Measurements from ENCODE around the gene OSBPL1A.

The OSBPL1A gene

DNA sequence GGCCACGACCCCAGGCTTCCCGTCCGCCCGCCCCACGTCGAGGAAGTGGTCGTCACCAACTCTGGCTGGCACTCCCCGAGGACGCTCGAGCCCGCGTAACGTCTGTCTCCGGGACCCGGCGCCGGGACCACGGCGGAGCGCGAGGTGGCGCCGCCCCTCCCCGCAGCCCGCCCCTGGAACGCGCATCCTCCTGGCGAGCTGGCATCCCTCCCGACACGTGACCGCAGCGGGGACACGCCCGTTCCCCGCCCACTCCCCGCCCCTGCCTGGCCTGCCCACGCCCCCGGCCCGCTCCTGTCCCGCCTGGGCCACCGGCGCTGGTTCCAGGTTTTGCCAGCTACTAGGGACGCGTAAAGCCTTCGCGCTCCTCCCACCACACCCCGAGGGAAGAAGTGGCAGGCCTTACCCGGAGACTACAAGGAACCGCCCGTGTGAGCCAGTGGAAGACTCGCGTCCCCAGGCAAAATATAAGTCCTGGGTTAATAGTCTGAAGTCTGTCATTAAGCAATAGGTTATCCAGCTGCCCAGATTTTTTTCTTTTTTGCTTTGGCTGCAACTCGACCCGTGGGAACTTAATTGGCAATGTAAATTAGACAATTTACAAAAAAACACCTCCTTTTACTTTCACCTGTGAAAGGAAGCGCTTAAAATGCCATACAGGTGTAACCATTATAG lies at the start of gene OSBPL1A:
Gene OSBPL1A, minus strand, starts transcription at position 131 of the 675 bp plus-strand sequence. CDS start 20,291 bp downstream, outside the sequence.
- DNase-seq: peak; percentile 85 to 94

DNA sequence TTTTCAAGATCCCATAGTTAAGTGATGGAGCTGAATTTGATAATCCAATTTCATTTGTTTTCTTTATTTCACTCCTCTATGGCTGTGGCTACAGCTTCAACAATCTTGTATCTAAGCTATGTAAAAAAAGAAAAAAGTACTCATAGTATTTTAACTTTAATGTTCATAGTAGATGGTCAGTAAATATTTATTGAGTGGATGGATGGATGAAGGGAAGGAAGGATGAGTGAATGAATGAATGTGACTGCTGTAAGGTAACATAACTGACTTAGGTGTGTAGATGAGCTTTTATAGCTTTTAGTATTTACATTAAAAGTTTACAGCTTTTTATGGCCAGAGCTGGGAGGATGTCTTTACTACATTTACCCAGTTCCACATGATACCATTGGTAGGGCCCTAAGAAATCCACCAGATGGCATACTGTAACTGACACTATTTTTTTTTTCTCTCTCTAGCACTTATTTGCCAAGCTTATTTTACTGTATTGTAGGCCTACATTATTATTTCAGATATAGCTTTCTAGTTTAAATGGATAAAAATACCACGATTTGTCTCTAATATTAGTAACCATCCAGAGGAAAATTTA lies 49.4 kb upstream of the OSBPL1A start:
- no peak for DNase-seq

DNA sequence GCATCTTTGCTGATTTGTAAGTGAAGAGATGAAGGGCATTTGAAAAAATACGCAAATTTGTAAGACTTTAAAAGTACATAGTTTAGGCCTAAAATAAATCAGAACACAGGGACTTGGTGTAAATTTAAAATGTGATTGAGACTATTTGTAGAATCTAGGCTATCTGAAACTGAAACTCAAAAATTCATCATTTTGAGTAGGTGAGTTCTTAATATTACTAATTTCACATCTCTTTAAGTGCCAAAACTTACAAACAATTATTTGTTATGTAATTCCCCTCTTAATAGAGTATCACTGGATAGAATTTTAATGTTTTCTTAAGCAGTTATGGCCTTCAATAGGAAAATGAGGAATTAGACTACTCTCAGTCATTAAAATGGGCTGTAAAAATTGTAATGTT lies 48.8 kb upstream of the OSBPL1A start:
- no peak for DNase-seq

DNA sequence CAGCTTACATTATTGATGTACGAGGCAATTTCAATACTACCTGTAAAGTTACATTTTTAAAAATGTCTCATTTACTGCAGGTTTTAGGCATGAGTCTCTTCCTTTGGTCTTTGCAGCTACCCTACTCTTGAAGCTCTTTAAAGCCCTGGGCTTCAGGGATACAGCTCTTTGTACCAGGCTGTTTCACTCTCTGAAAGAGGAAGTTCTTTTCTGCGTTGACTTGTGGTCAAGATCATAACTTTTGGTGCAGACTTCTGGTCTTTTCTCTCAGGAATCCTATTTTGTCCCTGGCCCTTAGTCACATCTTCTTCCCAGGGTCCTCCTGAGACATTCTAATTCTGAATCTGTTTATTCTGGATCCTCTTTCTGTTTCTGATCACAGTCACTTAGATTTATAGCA lies 46.2 kb upstream of the OSBPL1A start:
- DNase-seq: no peak

DNA sequence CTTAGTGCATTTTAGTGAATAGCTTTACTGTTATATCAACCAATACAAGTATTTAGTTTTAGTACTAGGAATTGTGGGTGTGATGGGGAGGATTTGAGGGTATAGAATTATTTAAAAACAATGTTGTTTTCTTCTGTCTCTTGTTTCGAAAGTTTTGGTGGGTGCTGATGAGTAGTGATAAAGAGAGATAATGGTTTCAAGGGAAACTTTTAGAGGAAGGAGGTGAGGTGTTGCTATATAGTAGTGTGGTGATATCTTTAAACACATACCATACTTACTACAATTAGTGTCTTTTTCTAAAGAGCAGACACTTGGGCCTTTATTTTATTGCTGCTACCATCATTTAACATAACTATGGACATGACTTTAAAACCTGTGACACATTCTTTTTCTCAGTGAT lies 39.3 kb upstream of the OSBPL1A start:
- no peak for DNase-seq

DNA sequence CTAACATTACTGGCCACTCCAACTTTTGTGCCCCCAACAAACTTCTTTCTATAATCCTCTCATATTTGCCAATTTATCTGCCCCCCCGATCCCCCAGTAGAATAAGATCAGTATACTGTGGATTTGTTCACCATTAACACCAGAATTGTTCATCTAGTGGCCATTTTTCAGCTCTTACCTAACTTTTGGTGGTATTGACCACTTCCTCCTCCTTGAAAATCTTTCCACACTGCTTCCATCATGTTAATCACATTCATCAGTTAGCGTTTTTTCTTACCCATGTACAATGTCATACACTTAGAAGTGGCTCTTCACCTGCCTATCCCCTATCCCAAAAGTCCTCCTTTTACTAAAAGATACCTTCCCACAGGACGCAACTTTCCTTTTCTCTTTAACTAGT lies 35.0 kb upstream of the OSBPL1A start:
- DNase-seq: no peak

DNA sequence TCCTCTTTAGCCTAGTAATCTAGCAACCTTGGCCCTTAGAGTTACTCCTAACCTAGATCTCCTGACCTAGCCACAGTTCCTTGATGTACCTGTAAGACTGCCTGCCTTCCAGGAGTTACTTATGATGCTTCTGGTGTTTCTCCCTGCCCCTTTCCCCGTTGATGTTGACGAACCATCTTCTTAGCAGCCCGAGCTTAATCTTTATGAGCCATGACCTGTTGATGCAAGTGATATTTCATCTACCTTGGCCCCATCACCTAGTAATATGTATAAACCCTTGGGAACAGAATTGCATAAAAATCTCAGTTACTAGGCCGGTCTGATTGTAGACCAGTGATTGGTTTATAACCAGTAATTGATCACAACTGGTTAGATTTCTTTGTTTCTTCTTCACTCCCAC lies 31.6 kb upstream of the OSBPL1A start:
- DNase-seq: no peak

DNA sequence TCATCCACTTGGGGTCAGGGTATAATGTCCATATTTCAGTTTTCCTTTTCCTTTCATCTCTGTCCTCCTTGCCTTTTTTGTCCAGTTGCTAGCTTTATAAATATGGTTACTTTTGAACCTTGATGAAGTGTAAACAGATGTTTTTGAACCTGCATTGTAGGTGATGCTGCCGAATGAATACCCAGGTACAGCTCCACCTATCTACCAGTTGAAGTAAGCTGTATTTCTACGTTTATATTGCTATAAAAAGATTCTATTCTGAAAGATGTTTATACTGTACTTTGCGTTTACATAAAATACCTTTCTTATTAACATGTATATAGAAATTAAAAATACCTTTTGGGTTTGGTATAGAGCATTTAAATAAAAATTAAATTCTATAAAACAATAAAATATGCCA lies 31.1 kb upstream of the OSBPL1A start:
- DNase-seq: no peak

DNA sequence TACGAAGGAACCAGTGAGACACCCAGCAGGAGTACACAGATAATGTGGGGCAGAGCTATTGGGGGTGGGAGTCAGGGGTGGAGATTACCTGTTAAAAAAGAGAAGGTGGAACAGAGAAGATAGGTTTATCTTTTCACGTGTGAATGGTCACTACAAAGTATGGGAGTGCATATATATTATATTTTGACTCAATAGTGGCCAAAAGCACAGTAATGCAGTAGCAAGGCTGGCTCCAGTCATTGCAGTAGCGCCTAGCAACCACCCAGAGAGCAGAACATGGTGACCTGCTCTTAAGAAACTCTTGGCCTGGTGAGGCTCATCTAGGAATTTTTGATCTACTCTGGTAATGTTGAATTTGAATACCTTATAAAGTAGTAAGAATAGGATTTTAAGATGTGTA lies 29.9 kb upstream of the OSBPL1A start:
- DNase-seq: peak in 1 of 2 experiments; percentile 14

DNA sequence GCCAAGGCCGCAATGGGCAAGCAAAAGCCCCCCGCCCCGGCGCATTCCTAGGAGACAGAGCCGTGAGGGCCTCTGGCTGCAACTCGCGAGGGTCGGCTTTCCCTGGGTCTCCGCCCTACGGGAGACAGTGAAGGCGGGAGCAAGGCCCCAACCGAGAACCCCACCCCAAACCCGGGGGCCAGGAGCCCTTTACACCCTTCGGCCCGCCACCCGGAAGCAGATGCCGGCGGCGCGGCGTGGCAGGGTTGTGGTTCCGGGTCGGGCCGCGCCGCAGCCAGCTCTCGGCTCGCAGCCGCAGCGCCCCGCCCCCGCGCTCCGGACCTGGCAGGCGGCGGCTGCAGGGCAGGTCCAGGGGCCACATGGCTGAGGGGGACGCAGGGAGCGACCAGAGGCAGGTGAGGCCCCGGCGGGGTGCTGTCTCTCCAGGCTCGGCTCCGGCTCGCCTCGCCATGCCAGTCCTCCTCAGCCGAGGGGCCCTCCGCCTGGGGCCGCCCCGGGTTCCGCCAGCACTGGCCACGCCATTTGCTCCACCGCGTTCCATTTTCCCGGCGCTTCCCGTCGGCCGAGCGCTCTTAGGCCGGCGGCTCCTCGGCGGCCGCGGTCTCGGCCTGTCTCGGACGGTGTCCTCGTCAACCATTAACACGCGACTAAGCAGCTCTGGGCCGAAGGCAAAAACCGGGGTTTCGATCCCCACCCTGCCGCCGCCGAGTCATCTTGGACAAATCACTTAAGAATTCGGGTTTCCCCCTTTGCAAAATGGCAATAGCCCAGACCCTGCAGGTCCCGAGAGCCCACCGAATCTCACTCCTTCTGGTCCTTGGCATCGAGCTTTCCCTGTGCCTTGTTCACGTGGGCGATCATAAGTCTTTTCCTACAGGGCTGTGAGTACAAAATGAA lies 29.0 kb upstream of the OSBPL1A start, which contains the start of gene IMPACT:
Gene IMPACT, plus strand, starts transcription at position 273 of the 897 bp plus-strand sequence. Its CDS starts 87 bp downstream, at position 360.
- peak; percentile 8 to 79 for DNase-seq

DNA sequence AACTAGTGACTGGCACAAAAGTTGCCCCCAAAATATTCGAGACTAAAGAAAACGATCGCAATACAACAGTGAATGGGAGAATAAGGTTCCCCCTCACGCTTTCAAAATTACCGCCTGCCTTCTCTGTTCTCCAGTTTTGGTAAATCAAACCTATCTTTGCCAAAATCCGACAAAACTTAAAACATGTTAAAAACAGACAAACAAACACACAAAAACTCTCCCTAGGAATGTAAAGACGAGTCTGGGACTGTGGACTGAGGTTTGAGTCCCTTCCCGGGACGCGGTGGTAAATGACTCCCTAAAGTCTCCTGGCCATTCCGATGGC lies 28.4 kb upstream of the OSBPL1A start:
- DNase-seq: no peak

DNA sequence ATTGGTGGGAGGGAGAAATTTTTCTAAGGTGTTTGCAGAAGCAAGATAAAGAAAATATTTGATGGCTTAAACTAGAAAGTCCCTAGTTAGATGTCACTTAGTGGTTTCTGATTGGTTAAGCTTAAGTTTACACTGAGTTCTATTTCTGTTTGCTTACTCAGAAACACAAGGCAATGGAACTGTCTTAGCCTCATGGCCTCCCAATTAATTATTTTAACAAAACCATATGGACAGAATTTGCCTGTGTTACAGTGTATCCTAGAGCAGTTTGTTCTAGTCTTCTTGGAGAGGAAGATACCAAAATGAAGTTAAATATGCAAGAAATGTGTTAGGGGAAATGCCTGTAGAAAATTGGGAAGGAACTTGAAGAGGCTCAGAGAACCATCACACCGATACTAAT lies 24.2 kb upstream of the OSBPL1A start:
- DNase-seq: no peak

DNA sequence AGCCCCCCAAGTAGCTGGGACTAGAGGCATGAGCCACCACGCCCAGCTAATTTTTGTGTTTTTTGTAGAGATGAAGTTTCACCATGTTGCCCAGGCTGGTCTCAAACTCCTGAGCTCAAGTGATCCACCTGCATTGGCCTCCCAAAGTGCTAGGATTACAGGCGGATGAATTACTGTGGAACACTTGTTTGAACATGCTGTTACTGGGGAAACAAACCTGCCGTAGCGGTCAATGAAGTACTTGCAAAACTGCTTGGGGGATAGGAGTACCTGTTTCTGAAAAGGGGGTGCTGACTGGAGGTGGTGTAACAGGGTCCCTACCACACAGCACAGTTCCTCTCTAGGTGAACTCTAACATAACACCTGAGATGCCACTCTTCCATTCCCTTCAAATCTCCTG lies 22.9 kb upstream of the OSBPL1A start:
- DNase-seq: no peak

DNA sequence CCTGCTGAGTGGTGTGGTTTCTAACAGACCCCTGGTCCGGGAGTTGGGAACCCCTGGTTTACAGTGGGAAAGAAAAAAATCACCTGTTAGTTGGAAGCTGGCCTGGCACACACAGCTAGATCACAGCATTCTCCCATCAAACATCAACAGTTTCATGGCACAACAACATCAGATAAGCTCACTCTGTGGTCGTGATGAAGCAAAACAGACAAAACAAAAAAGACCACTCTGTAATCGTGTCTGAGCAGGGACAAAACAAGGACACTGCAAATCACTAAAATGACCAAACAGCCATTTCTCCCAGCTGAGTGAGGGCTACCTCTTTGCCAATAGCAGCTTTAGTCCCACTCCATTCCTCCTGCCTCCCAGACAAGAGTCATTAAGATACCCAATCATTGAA lies 19.9 kb upstream of the OSBPL1A start:
- no peak for DNase-seq

DNA sequence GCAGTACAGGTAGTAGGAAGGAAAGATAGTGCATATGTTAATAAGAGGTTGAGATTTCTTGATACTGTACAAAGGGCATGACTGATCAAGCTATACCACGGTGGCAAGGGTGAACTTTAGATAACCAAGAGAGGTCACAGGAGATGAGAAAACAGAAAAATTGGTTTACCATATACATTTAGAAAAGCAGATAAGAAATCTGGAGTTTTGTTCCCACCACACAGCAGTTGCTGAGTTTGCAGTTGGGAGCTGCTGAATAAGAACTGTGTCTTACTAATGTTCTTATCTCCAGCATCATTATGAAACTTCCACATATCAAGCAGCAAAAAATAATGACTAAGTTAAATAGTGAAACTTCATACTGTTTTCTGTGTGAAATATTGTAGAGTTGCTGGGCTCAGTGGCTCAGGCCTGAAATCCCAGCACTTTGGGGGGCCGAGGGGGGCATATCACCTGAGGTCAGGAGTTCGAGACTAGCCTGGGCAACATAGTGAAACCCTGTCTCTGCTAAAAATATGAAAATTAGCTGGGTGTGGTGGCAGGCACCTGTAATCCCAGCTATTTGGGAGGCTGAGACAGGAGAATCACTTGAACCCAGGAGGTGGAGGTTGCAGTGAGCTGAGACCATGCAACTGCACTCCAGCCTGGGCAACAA lies 16.9 kb upstream of the OSBPL1A start:
- no peak for DNase-seq

DNA sequence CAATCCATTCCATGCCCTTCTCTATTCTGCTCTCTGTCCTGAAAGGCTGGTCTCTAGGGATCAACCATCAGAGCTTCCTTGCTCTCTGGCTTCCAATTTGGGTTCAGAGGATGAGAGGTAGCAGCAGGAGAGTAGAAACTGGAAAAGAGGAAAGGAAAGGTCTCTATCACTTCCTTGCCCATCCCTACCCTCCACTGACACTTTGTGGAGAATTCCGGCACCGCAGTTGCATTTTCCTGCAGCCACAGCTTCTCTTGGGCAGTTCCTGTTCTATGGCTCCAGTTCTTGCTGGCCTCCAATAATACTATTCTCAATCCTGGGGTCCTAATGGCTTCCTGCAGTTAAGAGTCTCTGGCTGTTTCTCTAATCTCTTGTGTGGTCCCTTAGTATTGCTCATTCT lies 15.5 kb upstream of the OSBPL1A start:
- DNase-seq: no peak

DNA sequence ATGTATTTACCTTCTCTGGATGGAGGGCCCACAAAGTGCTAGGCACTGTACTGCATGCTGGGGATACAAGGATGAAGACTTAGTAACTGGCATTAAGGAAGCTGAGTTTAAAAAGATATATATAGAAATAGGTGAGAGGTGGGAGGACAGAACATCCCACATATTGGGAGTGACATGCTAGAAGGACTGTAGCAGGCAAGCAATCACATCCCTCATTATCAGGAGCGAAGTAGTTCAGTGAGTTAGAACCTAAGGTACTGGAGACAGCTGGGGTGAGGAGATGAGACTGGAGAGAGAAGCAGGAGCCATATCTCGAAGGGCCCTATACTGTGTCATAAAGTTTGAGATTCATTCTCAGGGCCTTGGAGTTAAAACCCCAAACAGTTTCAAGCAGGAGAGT lies 10.9 kb upstream of the OSBPL1A start:
- no peak for DNase-seq

DNA sequence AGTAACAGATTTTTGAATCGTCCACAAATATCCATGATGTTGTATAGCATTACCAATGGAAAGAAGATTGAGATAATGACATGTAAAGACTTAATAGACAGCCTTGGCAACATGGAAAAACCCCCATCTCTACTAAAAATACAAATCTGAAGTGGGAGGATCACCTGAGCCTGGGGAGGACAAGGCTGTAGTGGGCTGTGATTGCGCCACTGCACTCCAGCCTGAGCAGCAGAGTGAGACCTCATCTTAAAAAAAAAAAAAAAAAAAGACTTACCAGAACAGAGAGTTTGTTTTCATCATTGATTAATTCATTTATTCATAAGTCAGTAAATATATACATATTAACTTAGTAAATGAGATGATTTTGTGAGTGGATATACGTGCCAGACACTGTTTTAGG lies 7.0 kb upstream of the OSBPL1A start:
- DNase-seq: no peak

DNA sequence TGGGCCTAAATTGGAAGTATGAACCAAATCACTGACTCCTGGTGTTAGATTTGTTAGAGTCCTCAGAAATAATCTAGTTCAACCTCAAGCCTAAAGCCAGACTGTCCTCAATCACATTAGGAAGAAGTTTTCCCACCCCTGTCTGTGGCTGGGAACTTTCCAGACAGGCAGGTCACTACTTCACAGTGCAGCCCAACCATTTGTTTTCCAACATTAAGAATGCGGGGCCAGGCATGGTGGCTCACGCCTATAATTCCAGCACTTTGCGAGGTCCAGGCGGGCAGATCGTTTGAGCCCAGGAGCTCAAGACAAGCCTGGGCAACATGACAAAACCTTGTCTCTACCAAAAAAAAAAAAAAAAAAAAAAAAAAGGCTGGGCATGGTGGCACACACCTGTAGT lies 5.5 kb upstream of the OSBPL1A start:
- no peak for DNase-seq

DNA sequence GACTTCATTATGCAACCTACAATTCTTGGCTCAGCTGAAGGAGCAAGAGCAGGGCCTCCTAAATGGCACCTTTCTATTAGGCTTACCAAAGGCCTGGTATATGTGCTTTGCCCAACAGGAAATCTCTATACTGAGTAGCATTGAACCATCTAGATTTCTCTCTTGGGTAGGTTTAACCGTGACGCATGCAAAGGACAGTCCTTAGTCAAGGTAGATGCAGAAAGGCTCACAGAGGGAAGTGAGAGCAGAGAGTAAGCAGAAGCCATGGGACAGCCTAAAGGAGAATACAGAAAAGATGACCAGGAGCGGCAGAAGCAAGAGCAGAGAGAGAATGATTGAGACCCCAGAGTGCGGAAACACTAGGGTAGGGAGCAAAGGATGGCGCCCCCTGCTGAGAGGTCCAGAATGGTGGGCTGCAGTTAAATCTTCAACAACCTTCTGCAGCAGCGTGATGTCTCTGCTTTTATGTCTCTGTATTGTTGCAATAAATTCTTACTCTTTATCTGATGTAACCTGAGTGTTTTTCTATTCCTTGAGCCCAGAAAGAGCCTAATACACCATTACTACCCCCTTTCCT lies 4.7 kb upstream of the OSBPL1A start:
- no peak for DNase-seq

DNA sequence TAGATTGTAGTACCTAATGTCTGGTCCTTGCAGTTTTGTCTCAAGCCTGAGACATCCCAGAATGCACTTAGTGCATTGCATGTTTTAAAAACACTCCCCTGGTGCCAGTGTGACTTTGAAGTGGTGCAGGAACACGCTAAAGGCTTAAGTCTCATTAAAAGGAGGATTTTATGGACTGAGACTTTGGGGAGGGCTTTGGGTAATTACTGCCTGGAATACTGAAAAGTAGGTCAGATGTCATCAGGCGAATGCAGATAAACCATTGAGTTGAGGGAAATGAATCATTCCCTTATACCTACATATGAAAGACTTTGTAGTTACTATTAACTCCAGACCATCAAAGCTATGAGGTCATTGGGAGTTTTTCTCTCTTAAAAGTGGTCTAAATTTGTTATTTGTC lies 3.0 kb upstream of the OSBPL1A start:
- no peak for DNase-seq

DNA sequence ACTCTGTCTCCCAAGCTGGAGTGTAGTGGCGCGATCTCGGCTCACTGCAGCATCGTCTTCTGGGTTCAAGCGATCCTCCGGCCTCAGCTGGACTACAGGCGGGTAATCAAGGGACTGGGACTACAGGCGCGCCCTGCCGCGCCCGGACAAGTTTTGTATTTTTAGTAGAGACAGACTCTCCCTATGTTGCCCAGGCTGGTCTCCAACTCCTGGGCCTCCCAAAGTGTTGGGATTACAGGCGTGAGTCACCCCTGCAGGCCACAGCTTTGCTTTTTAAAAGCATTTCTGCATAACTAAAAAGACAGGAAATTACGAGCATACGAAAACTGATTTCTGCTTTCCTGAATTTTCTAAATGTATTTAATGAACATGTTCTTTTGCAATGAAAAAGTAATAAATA lies 916 bp upstream of the OSBPL1A start:
- DNase-seq: no peak

DNA sequence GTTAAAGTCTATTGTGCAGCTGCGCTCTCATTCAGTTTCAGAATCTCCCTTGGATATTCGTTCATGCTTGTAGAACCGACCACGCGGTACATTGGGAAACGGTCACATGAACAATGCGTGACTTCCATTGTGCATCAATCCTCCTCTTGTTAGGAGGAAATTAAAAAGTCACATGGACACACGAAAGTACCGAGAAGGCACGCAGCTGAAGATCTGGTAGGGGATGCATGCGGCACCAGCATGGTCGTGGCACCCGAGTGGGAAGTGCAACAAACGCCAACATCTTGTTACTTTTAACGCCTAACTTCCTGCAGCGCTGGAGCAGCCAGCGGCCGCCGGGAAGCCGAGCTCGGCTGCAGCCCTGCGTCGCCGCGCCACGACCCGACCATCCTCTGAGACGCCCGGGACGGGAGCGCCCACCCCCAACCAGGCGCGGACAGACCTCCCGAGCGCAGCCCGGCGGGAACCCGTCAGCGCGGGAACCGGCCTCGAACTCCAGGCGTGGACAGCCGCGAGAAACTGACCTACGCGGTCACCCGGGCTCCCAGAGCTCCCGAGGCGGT lies 412 bp downstream of the OSBPL1A start:
- DNase-seq: peak; percentile 42 to 69
